ENCODE measurements around the gene ANKRD33B. TPM values are rescaled to one million over a fixed set of nuclear protein-coding genes. Genes with fewer than 3 reads are reported as not detected.
A peak's percentile ranks its signal among the peaks of the same experiment; 100 is the strongest.
"Not testable (repeated sequence)": the region's sequence is repeated elsewhere in the genome, so short reads cannot be mapped to it uniquely, and the experiment has no call there.

ANKRD33B gene
- 3.1 TPM for polyA plus RNA-seq (2013, experiment 1 of 2; ENCODE audit: insufficient read length)
- polyA plus RNA-seq (2013, experiment 2 of 2; ENCODE audit: insufficient read length) = 2.9 TPM

DNA sequence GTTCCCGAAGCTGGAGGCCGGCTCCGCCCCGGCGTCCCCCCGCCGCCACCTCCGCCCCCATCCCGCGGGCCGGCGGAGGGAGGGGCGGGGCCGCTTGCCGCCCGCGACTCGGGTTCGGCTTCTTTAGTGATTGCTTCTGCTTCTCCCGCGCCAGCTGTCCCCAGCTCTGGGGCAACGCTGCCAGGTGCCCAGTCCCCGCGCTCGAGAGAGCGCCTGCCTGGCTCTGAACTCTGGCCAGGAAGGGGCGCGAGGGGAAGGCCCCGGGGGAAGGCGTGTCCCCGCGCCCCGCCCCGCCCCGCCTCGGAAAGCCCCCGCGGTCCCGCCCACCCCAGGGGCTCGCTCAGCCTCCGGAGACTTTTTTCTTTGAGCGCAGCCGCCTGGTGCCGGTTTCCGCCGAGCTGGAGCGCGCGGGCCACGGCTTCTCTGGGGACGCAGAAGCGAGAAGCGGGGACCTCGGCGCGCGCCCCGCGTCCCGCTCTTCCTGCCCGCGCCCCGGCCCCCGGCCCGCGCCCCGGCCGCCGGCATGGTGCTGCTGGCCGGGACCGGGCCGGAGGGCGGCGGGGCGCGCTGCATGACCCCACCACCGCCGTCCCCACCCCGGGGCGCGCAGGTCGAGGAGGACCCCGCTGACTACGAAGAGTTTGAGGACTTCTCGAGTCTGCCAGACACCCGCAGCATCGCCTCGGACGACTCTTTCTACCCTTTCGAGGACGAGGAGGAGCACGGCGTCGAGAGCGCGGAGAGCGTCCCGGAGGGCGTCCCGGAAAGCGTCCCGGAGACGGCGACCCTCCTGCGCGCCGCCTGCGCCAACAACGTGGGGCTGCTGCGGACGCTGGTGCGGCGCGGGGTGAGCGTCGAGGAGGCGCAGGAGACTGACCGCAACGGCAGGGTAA, at the start of gene ANKRD33B:
TSS of gene ANKRD33B (plus strand) at position 126 of the 893 bp plus-strand sequence. CDS start at position 524, 398 bp downstream.
- DNase-seq = peak; percentile 73

DNA sequence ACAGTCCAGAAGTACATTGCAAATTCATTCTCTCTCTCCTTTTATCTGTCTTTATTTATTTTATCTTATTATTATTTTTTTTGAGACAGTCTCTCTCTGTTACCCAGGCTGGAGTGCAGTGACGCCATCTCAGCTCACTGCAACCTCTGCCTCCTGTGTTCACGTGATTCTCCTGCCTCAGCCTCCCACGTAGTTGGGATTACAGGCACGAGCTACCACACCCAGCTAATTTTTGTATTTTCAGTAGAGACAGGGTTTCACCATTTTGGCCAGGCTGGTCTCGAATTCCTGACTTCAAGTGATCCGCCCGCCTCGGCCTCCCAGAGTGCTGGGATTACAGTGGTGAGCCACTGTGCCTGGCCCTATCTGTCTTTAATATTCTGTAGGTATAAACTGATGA, 49.3 kb upstream of the ANKRD33B start:
- not testable (repeated sequence) for DNase-seq

DNA sequence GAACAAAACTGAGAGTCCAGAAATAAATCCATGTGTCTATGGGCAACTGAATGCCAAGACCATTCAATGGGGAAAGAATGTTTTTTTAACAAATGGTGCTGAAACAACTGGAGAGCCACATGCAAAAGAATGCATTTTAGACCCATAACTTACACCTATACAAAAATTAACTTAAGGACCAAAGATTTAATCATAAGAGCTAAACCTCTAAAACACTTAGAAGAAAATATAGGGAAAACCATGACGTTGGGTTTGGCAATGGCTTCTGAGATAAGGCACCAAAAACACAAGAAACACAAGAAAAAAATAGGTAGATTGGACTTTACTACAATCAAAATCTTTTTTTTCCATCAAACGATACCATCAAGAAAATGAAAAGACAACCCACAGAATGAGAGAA, 48.4 kb upstream of the ANKRD33B start:
- no peak for DNase-seq

DNA sequence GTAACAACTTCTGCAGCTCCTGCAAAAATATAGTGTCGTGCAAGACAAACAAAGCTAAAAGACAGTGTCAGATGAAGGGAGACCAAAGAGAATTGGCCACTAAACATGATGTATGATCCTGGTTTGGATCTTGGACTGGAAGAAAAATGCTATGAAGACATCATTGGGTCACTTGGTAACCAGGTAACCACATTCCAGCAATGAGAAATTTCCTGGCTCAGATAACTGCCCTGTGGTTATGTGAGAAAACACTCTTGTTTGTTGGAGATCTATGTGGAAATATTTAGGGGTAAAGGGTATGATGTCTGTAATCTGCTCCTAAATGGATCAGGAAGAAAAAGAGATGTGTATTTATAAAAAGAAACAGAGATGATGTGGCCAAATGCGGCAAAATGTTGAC, 45.5 kb upstream of the ANKRD33B start:
- DNase-seq = no peak

DNA sequence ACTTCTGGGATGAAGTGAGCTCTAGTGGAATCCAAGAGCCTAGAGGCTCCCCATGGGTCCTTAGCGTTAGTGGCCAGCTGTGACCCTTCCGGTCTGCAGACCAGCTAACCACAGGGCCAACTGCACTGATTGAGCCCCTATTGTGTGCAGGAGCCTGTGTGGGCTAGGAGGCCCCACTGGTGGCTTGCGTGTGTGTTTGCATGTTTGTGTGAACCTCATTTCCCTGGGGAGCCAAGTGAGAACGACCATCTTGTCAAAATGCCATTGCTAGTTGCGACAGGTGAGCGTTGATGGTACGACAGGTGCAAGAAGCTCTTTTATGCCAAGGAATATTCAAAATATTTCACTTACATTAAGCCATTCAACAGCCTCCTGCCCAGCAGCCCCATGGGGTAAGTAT, 44.1 kb upstream of the ANKRD33B start:
- DNase-seq = no peak

DNA sequence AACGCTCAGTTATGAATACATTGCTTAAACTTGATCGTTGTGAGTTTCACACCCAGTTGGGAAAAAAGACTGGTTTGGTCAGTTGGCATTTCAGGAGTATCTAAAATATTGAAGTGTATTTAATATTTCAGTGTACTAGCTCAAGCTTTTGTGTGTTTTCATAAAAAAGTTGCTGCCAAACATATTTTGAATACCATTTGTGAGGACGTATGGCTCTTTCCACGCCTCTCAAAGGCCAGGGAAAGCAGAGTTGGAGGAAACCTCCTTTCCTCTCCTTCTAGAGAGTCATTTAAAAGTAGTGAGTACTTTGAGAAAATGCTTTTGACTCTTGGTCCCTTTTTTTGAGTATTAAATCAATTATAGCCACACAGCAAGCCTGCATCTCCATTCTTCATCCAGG, 43.2 kb upstream of the ANKRD33B start:
- peak; percentile 82 for DNase-seq

DNA sequence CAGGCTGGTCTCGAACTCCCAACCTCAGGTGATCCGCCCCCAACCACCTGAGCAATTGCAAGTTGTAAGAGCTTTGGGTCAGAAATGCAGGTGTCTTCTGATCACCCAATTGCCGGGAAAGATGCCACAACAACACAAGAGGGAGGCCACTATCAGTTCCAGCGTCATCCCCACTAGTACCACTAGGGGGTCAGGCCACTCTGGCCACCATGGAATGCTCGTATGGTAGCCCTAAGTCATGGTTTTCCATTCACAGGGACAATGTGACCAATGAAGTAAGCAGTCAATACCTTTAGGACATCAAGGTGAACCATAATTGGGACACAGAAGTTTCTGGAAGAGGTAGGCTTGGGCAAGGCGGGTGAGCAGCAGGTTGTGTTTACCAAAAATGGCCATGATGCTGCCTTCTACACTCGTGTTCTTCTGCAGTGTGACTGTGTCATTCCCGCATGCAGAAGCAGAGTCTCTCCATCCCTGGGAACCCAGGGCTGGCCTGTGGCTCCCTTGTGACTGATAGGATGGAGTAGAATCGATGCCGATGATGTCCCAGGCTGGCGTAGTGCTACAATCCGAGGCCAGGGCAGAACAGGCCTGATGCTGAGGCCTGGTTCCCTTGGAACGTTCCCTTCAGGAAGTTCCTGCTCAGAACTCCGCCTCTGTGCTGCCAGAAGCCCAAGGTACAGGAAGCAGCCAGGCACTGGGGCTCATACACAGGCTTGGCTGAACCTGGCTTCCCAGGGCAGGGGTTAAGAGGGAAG, 42.2 kb upstream of the ANKRD33B start:
- no peak for DNase-seq

DNA sequence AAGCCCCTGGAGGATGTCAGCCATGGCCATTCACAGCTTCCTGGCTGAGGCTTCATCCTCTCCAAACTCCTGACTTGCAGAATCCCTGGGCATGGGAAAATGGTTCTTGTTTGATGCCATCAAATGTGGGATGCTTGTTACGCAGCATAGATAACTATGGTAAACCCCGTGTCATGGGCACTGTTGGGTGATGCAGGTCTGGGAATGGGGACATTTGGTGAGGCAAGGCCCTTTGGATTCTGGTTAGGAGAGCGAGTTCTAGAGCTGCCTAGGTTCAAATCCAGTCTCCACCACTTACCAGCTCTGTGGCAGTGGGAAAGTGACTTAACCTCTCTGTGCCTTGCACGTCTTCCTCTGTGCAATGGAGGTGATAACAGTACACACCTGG, 41.7 kb upstream of the ANKRD33B start:
- no peak for DNase-seq

DNA sequence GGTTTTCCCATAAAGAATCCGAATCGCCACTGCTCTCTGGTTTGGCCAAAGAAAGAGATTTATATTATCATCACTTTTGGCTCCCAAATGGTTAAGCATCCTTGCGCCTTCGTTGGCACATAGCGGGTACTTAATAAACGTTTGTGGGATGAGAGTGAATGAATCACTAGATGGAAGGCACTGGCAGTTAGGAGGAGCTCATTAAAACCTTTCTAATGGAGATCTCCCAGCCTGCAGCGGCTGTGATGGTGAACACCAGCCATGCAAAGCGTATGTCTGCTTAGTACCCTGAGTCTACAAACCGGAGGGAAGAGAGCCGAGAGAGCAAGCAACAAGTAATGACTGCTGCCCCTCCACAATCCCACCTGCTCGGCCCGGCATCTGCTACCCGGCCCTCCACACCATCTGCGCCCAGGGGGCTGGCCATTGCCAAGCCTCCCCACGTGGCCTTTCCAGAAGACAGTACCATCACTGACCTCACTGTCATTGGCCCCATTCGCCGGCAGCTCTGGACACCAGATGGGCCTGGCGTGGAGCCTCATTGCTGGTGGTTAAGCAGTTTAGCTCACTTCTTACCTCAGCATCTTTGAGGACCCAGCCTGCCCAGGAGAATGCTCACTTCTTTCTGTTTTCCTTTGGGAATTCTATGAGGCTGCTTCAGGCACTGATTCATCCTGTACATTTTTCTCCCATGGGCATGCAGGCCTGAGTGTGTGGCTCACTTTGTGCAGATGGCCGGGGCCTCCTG, 39.3 kb upstream of the ANKRD33B start:
- peak; percentile 94 for DNase-seq

DNA sequence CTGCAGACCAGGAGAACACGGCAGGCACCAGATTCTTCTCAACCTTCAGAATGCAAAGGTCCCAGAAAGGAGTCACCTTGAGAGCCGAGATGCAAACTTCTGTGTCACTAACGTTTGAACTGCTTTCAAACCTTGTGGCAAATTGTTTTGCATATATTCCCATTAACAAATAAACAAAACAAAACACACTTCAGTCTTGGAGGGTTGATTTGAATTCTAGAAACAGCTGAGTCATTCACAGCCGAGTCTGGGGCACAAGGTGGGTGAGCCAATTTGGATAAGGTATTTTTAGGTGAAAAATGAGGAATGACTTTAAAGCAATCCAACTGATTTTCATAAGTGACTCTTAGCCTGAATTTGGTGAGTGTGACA, 38.8 kb upstream of the ANKRD33B start:
- no peak for DNase-seq

DNA sequence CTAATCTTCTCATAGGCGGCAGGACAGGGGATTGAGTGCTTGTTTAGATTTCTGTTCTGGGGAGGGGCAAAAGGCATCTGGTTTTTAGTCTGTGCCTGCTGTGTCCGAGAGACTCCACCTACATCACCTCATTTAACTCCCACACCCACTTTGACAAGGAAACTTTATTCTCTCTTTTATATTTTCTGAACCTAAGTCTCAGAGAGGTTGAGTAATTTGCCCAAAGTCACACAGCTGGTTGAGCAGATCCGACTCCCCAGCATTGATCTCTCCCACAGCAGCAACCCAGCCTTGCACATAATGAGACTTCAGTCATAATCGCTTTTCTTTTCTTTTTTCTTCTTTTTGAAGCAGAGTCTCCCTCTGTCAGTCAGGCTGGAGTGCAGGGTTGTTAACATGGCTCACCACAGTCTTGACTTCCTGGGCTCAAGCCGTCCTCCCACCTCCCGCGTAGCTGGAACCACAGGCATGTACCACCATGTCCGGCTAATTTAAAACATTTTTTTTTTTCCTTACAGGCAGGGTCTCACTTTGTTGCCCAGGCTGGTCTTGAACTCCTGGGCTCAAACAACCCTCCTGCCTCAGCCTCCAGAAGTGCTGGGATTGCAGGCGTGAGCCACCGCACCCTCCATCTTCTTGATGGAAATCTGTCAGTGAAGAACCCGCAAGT, 36.5 kb upstream of the ANKRD33B start:
- DNase-seq = peak; percentile 91

DNA sequence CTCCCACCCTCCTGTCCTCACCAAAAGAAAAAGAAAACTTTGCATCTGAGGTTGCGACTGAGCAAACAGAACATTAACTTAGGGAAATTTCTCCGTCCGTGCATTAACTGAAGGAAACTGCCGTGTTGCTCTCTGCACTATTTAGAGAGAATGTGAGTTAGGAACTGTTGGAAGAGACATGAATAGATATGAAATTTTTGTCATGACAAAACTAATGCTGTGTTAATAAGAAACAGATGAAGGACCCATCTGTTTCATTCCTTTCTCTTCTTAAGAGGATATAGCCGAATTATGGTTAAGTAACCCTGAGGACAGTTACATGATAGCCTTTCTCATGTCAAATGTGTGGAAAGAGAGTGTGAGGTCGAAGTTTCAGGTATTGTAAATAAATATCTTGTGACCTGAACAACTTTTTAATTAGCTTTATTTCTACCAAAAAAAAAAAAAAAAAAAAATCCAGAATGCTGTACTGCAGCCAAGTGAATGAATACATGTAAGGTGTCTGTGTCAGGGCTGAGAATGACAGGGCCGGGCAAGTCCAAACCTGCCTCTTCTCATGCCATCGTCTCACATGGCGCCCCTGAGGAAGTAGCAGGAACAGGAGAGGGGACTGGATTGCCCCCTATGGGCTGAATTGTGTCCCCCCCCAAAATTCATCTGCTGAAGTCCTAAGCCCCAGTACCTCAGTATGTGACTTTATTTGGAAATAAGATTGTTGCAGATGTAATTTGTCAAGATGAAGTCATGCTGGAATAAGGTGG, 35.6 kb upstream of the ANKRD33B start:
- peak; percentile 90 for DNase-seq

DNA sequence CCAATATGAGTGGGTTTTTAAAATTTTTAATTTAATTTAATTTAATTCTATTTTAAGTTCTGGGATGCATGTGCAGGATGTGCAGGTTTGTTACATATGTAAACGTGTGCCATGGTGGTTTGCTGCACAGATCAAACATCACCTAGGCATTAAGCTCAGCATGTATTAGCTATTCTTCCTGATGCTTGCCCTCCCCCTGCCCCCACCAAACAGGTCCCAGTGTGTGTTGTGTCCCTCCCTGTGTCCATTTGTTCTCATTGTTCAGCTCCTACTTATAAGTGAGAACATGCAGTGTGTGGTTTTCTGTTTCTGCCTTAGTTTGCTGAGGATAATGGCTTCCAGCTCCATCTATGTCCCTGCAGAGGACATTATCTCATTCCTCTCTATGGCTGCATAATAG, 35.0 kb upstream of the ANKRD33B start:
- no peak for DNase-seq

DNA sequence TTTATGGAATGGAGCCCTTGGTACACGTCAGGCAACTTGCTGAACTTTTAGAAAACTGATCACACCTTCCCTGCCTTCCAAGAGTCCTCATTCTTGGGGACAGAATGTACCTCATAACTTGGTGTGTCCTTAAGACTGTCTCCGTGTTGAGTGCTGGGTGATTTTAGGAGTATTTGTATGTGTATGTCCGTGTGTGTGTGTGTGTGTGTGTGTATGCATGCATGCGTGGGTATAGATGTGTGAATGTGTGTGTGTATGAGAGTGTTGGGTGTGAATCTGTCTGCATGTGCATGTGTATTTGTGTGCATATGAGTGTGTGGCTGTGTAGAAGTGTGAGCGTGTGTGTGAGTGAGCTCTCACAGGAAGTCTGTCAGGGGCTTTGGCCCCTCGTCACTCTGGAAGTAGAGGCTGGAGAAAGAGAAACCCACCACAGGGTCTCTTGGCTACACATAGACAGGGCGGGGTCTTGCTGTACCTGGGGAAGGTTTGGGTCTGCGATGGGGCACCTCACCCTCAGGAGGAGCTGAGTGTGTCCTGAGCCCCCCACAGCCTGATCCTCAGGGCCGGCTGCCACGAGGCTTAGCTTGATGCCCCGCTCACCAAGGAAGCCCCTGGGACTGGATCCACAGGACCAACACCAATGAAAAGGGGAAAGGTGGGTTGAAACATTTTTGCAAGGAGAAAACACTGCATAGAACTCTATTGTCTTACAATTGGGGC, 33.1 kb upstream of the ANKRD33B start:
- no peak for DNase-seq

DNA sequence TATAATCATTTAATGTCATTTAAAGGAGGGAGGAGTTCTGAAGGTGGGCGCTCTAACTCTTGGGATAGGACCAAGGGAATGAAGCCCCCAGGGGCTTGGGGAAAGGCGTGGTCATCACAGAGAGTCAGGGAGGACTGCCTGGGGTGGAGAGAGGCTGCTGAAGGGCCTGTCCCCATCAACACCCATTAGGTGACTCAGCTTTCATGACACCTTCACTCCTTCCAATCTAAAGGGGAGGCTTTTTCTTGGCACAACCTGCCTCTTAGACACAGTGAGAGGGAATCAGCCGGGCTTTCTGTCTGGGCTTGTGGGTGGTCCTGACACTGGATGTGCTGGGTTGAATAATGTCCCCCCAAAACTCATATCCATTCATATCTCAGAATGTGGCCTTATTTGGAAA, 31.4 kb upstream of the ANKRD33B start:
- no peak for DNase-seq

DNA sequence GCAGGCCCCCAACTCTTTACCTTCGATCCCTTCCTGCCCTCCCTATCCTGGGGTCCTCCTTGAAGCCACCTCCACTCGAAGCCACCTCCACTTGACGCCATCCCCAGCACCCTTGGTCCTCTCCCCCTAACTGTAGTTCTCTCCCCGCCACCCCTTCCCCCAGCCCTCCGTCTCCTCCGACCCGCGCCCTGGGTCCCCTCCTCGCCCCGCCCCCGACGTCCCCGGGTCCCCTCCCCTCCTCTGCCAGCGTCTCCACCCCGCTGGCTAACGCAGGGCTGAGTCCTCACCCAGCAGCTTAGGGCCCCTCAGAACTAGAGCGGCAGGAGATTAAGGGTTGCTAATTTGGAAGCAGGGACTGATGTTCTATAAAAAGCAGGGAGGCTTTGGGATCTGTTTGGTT, 30.6 kb upstream of the ANKRD33B start:
- DNase-seq = no peak

DNA sequence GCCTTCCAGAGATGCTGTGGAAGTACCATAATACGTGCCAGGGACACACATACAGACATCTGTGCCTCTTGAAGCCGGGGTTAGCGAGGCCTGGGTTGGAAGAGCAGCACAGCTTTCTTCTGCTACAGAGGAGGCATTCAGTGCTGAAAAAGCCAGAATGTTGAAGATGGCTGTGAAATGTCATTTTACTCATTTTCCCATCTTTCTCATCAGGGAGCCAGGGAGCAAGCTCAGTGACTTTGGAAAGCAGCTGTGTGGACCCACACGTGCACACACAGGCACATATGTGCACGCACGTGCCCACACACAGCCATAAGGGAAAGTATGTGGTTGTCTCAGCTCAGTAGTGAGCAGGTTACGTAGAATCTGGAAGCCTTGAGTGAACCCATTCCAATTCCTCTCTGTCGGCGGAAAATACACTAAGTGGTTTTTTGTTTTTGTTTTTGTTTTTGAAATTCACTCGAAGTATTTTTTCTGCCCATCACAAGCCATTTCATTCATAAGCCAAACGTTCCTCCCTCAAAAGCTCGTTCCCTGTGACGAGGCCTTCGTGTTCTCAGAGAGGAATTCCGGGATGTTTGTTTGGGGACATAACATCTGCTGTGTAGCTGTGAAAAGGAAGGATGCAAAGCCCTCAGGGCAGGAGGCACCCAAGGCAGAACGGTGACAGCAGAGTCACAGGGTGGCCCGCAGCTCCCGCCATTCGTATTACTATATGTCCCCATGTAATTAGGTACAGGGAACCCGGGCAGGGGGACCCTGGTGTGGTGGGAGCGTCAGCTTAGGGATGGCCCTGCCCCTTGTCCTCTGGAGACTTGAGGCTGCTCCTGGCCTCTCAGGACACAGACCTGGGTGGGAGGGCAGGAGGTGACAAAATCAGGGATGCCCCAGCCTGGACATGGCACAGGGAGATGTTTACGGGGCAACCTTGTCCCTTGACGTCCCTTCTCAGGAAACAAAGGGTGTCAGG, 29.0 kb upstream of the ANKRD33B start:
- DNase-seq = no peak

DNA sequence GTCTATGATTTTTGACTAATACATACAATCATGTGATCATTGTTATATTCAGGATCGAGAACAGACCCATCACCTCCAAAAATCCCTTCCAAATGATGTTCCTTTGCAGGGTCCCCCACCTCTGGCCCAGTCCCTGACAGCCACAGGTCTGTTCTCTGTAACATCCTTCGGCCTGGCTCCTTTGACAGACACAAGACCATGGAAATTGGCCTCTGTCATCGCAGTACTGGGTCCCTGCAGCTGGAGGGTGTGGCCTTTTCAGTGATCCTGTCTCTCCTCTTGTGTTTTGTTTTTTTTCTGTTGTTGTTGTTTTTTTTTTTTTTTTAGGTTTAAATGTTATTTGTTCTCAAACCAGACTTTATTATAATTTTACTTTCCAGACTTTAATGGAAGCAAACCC, 27.4 kb upstream of the ANKRD33B start:
- DNase-seq = no peak

DNA sequence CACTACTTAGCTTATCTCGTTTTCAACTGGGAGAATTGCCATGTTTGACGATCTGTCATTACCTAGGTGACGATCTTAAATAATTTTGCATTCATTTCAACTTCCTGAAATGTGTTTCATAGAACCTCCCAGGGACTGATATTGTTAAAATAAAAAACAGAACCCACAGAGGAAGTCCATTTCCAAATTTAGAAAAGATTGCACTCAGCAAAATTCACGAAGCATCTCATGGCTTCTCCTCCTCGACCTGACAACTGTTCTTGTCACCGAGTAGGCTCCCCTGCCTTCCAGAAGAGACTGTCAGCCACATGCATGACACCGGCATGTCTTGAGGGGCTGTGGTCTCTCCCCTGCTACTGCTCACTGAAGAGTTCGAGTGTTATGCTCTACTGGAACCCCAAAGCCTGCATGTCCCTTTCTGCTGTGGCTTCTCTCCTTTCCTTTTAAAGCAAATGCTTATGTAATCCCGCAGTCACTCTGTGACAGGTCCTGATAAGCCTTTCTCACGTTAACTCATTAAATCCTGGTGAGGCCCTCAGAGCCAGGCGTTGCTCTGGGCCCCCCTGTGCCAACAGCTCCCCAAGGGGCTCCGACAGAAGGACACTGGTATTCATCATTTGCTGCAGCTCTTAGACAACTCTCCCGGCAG, 26.8 kb upstream of the ANKRD33B start:
- no peak for DNase-seq

Data from fibroblast of skin of scalp (primary cell).